ENCODE data around the gene SAMD10.
A peak's percentile ranks its signal among the peaks of the same experiment; 100 is the strongest.

SAMD10 gene

GRCh38 chr20:63959699-63960075 lies 19.8 kb downstream of the SAMD10 start:
- H3K27ac ChIP-seq = peak overlapping the region; percentile 89; the same call in 1 of the 2 replicates
- TF ChIP-seq, protein P1, sequence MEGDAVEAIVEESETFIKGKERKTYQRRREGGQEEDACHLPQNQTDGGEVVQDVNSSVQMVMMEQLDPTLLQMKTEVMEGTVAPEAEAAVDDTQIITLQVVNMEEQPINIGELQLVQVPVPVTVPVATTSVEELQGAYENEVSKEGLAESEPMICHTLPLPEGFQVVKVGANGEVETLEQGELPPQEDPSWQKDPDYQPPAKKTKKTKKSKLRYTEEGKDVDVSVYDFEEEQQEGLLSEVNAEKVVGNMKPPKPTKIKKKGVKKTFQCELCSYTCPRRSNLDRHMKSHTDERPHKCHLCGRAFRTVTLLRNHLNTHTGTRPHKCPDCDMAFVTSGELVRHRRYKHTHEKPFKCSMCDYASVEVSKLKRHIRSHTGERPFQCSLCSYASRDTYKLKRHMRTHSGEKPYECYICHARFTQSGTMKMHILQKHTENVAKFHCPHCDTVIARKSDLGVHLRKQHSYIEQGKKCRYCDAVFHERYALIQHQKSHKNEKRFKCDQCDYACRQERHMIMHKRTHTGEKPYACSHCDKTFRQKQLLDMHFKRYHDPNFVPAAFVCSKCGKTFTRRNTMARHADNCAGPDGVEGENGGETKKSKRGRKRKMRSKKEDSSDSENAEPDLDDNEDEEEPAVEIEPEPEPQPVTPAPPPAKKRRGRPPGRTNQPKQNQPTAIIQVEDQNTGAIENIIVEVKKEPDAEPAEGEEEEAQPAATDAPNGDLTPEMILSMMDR (IDR thresholded peaks at IDR 0.05) = no peak
- TF ChIP-seq ZFX (IDR thresholded peaks at IDR 0.05; ENCODE audit: borderline replicate concordance) = no peak

DNA sequence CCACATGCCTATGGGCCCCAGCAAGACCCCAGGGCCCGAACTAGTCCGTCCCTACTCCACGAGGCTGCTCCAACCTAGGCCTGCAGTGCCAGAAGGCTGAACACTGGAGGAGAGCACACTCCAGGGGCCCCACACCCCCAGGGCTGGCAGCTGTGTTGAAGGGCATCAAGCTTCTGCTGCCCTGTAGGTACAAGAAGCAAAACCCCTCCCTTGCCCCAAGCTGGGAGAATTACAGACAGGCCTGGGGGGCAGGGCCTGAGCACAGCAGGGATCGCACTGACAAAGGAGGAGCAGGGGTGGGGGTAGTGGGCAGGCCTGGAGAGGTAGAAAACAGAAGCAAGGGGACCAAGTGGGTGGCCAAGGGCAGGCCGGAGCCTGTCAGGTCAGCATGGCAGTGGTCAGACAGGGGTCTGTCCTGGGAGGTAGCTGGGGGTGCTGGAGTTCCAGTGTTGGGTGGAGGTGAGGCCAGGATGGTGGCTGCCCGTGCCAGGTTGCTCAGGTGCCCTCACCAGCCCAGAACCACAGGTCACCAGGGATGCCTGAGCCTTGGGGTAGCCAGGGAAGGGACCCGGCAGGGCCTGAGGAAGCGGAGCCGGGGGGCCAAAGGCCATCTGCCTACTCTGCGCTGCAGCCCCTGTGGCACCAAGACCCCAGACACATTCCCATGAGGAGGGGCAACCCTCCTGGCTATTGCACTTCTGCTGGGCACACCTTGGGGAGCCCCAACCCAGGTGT lies 20.3 kb downstream of the SAMD10 start:
- peak overlapping the region; percentile 89 for H3K27ac ChIP-seq
- no peak for TF ChIP-seq ZFX (IDR thresholded peaks at IDR 0.05; ENCODE audit: borderline replicate concordance)
- TF ChIP-seq, protein P1 (IDR thresholded peaks at IDR 0.05) = no peak

DNA sequence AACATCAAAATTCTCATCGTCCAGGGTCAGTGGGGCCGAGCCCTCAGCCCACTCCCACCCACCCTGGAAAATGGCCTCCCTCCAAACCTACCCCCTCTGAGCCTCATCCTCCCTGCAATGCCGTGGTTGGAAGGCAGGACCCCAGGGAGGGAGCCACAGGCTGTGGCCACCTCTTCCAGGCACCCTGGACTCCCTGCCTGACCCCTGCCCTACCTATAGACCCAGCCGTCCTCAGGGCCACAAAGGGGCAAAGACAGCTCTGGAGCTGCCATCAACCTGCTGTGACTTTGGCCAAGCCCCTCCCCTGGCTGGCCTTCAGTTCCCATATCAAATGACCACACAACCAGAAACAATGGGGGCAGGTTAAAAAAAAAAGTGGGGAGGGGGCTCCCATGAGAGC lies 21.0 kb downstream of the SAMD10 start:
- H3K27ac ChIP-seq = peak overlapping the region; percentile 89
- no peak for TF ChIP-seq ZFX (IDR thresholded peaks at IDR 0.05; ENCODE audit: borderline replicate concordance)
- TF ChIP-seq, protein P1 (IDR thresholded peaks at IDR 0.05) = no peak

- peak overlapping the region; percentile 89 for H3K27ac ChIP-seq
- TF ChIP-seq ZFX (IDR thresholded peaks at IDR 0.05; ENCODE audit: borderline replicate concordance) = no peak
- TF ChIP-seq, protein P1 (IDR thresholded peaks at IDR 0.05) = no peak
Observed at GRCh38 chr20:63957690-63958441, 21.6 kb downstream of the SAMD10 start.

DNA sequence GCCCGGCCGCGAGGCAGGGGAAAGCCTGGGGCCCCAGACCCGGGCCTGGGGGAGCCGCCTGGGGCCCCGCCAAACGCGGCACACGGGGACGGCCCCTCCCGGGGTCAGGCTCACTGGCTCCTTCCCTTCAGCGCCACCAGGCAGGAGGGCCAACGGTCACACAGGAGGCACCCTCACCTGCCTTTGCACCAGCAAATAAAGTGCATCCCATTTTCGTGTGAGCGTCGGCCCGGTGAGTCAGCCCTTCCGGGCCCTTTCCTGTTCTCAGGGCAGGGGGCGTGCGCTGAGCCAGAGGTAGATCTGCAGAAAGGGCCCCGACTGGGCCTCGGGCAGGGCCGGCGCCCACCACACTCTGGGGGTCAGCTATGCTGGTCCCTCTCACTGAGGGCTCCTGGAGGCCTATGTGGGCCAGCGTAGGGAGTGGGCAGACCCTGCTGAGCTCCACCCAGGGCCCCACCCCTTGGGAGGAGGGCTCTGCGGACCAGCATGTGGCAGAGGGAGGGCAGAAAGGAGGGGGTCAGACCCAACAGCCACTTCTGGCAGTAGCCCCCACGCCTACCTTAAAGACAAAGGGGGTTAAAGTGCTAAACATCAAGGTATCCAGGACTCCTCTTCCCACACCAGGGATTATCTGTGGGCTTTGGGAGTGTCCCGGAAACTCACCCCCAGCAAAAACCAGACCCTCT lies 22.3 kb downstream of the SAMD10 start:
- H3K27ac ChIP-seq = peak overlapping the region; percentile 89
- TF ChIP-seq, protein P1 (IDR thresholded peaks at IDR 0.05) = 0 out of 2 replicates have a peak, but pooled peaks have one; percentile 8
- TF ChIP-seq ZFX (IDR thresholded peaks at IDR 0.05; ENCODE audit: borderline replicate concordance) = no peak

GRCh38 chr20:63956664-63957003 lies 22.8 kb downstream of the SAMD10 start:
- TF ChIP-seq, protein P1 (IDR thresholded peaks at IDR 0.05) = no peak
- TF ChIP-seq ZFX (IDR thresholded peaks at IDR 0.05; ENCODE audit: borderline replicate concordance) = no peak
- peak overlapping the region; percentile 89 for H3K27ac ChIP-seq

Data from 22Rv1 (cell line).